Astrocyte of the cerebellum (primary cell): ENCODE measurements around the gene ANP32A.

ENCODE experiments used
- DNase-seq: peaks from one replicate; pipeline ENCODE4 v3.0.0-alpha.2; 2011; ENCODE audit warnings: low read depth
- H3K4me3 ChIP-seq: 2 replicates; pipeline ENCODE4 v1.5.1; 2011; ENCODE audit warnings: mild to moderate bottlenecking, low read depth, low read length, moderate library complexity
- CTCF ChIP-seq: IDR thresholded peaks from 2 replicates; pipeline ENCODE4 v1.5.1; 2012; ENCODE audit warnings: low read length, low read depth, moderate library complexity, mild to moderate bottlenecking; ENCODE audit errors: missing control alignments
- in situ Hi-C: cut with HindIII; loops from 2 replicates; pipeline ENCODE4 v1.10.0; 2017; ENCODE audit warnings: low sequenced_read_pairs

Gene ANP32A

GRCh38 chr15:68821190-68821840 lies 620 bp upstream of the ANP32A start:
- DNase-seq = no peak
- H3K4me3 ChIP-seq = peak overlapping the region; percentile 96
- TF ChIP-seq CTCF = no peak
- in situ Hi-C loops = no loop called here

- in situ Hi-C loops = no loop called here
- no peak for TF ChIP-seq CTCF
- no peak for DNase-seq
- peak overlapping the region; percentile 96 for H3K4me3 ChIP-seq
Observed at GRCh38 chr15:68819495-68820294, 1.0 kb downstream of the ANP32A start.

DNA sequence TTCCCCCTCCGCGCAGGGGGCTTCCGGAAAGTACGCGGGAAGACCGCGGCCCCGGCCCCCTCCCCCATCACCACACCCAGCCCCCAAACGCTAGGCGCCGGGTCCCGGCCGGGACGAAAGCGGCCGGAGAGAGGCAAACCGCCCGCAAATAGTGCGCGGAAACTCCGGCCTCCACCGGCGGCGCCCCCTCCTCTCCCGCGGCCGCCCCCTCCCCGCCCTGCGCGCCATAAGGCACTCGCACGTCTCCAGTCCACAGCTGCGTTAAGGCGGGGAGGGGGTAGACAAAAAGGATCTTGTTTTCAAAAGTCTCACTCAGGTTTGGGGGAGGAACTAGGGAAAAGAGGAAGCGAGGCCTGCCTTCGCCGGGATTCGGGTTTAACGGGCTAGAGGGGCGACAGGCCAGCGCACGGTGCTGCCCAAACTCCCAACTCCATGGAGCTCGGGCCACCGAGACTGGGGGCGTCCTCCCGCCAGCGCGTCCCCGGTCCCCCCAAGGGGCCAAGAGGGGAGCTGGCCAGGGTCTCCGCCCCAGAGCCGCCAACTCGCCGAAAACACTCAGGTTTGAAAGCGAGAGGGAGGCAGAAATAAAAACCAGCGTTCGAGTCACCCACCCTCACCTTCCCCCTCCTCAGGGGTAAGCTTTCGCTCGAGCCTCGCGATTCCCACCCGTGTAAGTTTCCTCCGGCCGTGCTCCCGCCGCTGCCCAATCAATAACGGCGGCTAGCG lies 1.8 kb downstream of the ANP32A start:
- DNase-seq = no peak
- TF ChIP-seq CTCF = no peak
- H3K4me3 ChIP-seq = peak overlapping the region; percentile 96
- in situ Hi-C loops = no loop called here

DNA sequence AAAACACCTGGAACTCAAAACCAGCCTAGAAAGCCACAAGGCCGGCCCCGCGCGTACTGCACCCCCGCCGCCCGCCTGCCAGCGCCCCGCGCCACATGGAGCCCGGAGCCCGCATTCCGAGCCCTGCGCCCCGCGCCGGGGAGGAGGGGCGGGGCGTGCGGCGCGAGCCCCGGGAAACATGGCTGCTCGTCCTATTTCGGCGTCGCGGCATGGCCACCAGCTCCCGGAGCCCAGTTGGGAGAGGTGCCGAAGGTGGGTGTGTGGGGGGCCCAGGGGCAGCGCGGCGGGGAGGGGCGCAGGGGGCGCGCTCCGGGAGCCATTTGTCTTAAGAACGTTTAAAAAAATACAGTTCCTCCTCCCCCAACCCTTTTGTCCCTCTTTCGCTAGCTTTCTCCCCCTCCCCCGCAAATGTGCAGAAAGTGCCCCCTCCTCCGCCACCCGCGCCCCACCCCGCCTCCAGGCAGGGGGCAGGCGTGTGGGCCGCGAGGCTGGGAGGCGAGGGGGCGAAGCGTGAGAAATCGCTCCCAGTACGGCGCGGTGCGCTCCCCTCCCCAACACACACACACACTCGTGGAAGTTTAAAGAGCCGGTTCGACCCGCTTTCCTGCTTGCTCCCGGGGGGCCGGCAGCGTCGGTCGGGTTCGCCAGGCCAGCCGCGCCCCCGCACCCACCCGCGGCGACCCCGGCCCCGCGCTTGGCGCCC lies 2.5 kb downstream of the ANP32A start:
- no peak for DNase-seq
- TF ChIP-seq CTCF = no peak

DNA sequence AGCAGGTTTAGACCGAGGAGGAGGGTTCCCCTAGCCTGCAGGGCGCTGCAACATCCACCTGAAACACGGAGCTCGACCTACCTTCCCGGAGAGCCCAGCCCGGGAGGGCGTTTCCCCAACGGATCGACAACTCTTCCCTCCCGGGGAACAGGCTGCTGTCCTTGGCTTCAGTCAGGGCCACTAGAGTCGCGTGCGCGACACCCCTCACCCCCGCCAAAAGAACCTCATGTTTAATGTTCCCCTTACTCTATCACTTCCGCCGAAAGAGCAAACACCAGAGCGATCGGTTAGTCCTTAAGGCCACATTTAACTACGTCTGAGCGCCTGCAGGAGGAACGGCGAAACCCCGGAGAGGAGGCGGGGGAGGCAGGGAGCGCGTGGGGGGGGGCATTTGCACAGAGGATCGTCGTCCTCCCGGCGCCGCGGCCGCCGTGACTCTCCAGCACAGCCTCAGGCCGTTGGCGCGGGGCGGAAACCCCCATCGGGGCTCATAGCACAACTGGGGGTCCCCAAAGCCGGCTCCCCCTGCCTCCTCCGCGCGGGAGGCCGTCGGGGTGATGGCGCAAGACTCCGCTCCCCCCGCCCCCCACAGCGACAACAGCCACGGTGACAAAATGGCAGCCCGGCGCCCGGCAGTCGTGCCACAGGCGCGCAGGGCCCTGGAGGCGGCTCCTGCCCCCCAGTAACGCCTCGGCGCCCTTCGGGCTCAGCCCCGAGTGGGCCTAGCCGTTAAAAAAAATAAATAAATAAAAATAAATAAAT lies 3.2 kb downstream of the ANP32A start:
- no peak for DNase-seq
- no peak for TF ChIP-seq CTCF
- H3K4me3 ChIP-seq = peak overlapping the region; percentile 96
- in situ Hi-C loops = no loop called here

More for the DNA sequence above, 2.5 kb downstream of the ANP32A start:
- in situ Hi-C loops = no loop called here
- H3K4me3 ChIP-seq = peak overlapping the region; percentile 96
